ENCODE measurements around the gene FERMT1. TPM values are rescaled to one million over a fixed set of nuclear protein-coding genes. Genes with fewer than 3 reads are reported as not detected.
"Not testable (repeated sequence)": the region's sequence is repeated elsewhere in the genome, so short reads cannot be mapped to it uniquely, and the experiment has no call there.

Gene FERMT1
- polyA plus RNA-seq, 3 donors = 3.5 to 3.9 (median 3.6) TPM

GRCh38 chr20:6041808-6042265 is 81.0 kb downstream of the FERMT1 start:
- no peak for DNase-seq (ENCODE audit: low read depth in 3 of 3, low spot score in 2 of 3)

GRCh38 chr20:6040958-6041807 is 81.6 kb downstream of the FERMT1 start:
- no peak for DNase-seq (ENCODE audit: low read depth in 3 of 3, low spot score in 2 of 3)

GRCh38 chr20:6040540-6040939 is 82.3 kb downstream of the FERMT1 start:
- no peak for DNase-seq (ENCODE audit: low read depth in 3 of 3, low spot score in 2 of 3)

- no peak for DNase-seq (ENCODE audit: low read depth in 3 of 3, low spot score in 2 of 3)
These were observed 83.1 kb downstream of the FERMT1 start for GRCh38 chr20:6039766-6040165.

GRCh38 chr20:6038256-6038655 is 84.6 kb downstream of the FERMT1 start:
- no peak for DNase-seq (ENCODE audit: low read depth in 3 of 3, low spot score in 2 of 3)

GRCh38 chr20:6037082-6037481 is 85.7 kb downstream of the FERMT1 start:
- DNase-seq (ENCODE audit: low read depth in 3 of 3, low spot score in 2 of 3) = no peak

GRCh38 chr20:6036213-6036612 is 86.6 kb downstream of the FERMT1 start:
- DNase-seq (ENCODE audit: low read depth in 3 of 3, low spot score in 2 of 3) = no peak

GRCh38 chr20:6034134-6034969 is 88.5 kb downstream of the FERMT1 start:
- DNase-seq (ENCODE audit: low read depth in 3 of 3, low spot score in 2 of 3) = no peak

- not testable (repeated sequence) for DNase-seq (ENCODE audit: low read depth in 3 of 3, low spot score in 2 of 3)
These were observed 89.9 kb downstream of the FERMT1 start for GRCh38 chr20:6032907-6033306.

- DNase-seq (ENCODE audit: low read depth in 3 of 3, low spot score in 2 of 3) = no peak
These were observed 92.3 kb downstream of the FERMT1 start for GRCh38 chr20:6030453-6031080.

GRCh38 chr20:6029538-6029937 is 93.3 kb downstream of the FERMT1 start:
- DNase-seq (ENCODE audit: low read depth in 3 of 3, low spot score in 2 of 3) = no peak

GRCh38 chr20:6028818-6029217 is 94.0 kb downstream of the FERMT1 start:
- no peak for DNase-seq (ENCODE audit: low read depth in 3 of 3, low spot score in 2 of 3)

- DNase-seq (ENCODE audit: low read depth in 3 of 3, low spot score in 2 of 3) = no peak
These were observed 96.8 kb downstream of the FERMT1 start for GRCh38 chr20:6026051-6026450.

Other genes starting within 250 kb of the FERMT1 start
- 1 to 10 TPM; 2.5 to 3.7 (median 3.6) TPM for gene CHGB, start 211.5 kb downstream of the FERMT1 start, polyA plus RNA-seq (ENCODE audit: insufficient read length in 3 of 3)
- 10 to 100 TPM; 18.8 to 22.0 (median 21.1) TPM for gene TRMT6, start 172.5 kb downstream of the FERMT1 start, polyA plus RNA-seq (ENCODE audit: insufficient read length in 3 of 3)
- gene MCM8, start 172.4 kb downstream of the FERMT1 start, polyA plus RNA-seq (ENCODE audit: insufficient read length in 3 of 3) = 10 to 100 TPM; 11.6 to 15.6 (median 15.2) TPM
- 10 to 100 TPM; 85.2 to 91.7 (median 88.8) TPM for gene CRLS1, start 116.9 kb downstream of the FERMT1 start, polyA plus RNA-seq (ENCODE audit: insufficient read length in 3 of 3)
- 10 to 100 TPM in 2 of 3 donors, 1 to 10 TPM in 1; 9.8 to 11.7 (median 10.9) TPM for gene LRRN4, start 69.0 kb downstream of the FERMT1 start, polyA plus RNA-seq (ENCODE audit: insufficient read length in 3 of 3)

Data from right renal cortex interstitium (tissue), 3 donors.